Gastrocnemius medialis (tissue), 4 donors: ENCODE results near the gene PTK7. TPM values are rescaled to one million over a fixed set of nuclear protein-coding genes. Genes with fewer than 3 reads are reported as not detected.
"Not testable (repeated sequence)": the region's sequence is repeated elsewhere in the genome, so short reads cannot be mapped to it uniquely, and the experiment has no call there.

Experiments
- ATAC-seq, 2 donors: fragments of 150-250 bp; one replicate each; pipeline ENCODE4 v1.9.1; 2016
- DNase-seq, 2 donors: peaks; one replicate each; pipeline ENCODE4 v3.0.0-alpha.2; 2019
- H3K27ac ChIP-seq, 4 donors: fragments of 200-600 bp; sonication (generic); 1 replicate in 1 of 4; 2 replicates in 3 of 4; pipeline ENCODE4 v1.5.1; 2016 to 2018; ENCODE audit warnings: mild to moderate bottlenecking in 2 of 4, moderate library complexity in 1 of 4
- H3K27me3 ChIP-seq, 3 donors: fragments of 200-600 bp; sonication (generic) in 2 of 3; 1 replicate in 1 of 3; 2 replicates in 2 of 3; pipeline versions ENCODE4 v1.5.1 to v1.6.0; 2016 to 2019; ENCODE audit warnings: mild to moderate bottlenecking in 1 of 3, moderate library complexity in 1 of 3
- H3K36me3 ChIP-seq, 2 donors: fragments of 200-600 bp; sonication (generic) in 1 of 2; one replicate each; pipeline ENCODE4 v1.5.1; 2017 to 2018
- H3K4me1 ChIP-seq, 2 donors: fragments of 200-600 bp; sonication (generic) in 1 of 2; one replicate each; pipeline ENCODE4 v1.5.1; 2016 to 2017; ENCODE audit warnings: mild to moderate bottlenecking in 2 of 2
- H3K4me3 ChIP-seq, 4 donors: fragments of 200-600 bp; sonication (generic) in 3 of 4; 1 replicate in 1 of 4; 2 replicates in 3 of 4; pipeline ENCODE4 v1.5.1; 2016 to 2019; ENCODE audit warnings: mild to moderate bottlenecking in 2 of 4
- H3K9me3 ChIP-seq, 3 donors: fragments of 200-600 bp; sonication (generic) in 2 of 3; 1 replicate in 1 of 3; 2 replicates in 2 of 3; pipeline ENCODE4 v1.5.1; 2016 to 2019
- POLR2A ChIP-seq, 2 donors: fragments of 450-650 bp; IDR thresholded peaks; one replicate each; pipeline ENCODE4 v1.6.1; 2017; ENCODE audit warnings: antibody characterized with exemption in 2 of 2, mild to moderate bottlenecking in 2 of 2, moderate library complexity in 2 of 2
- in situ Hi-C, 4 donors: fragments of 200-750 bp; cut with MboI; loops; one replicate each; pipeline versions ENCODE4 v1.15.0 to v1.8.0; 2017; ENCODE audit warnings: low sequenced_read_pairs in 4 of 4
- intact Hi-C: fragments of 100-400 bp; cut with DNase I; formaldehyde crosslinking; loops from one replicate; pipeline ENCODE4 v1.15.1; 2023; ENCODE audit warnings: low total_unique reads
- total RNA-seq, 4 donors: library from RNA; depleted of rRNA; stranded (reverse); fragments of >200 nt; gene quantifications; one replicate each; pipeline versions ENCODE4 v1.1.0 to v1.2.3, GENCODE V29; 2016
- TF ChIP-seq, protein P1 (sequence below), 5 experiments: fragments of 450-650 bp in 3 of 5; fragments of 200-600 bp in 2 of 5; sonication (generic) in 2 of 5; IDR thresholded peaks in 4 of 5; conservative IDR thresholded peaks in 1 of 5; 1 replicate in 4 of 5; 2 replicates in 1 of 5; pipeline ENCODE4 v1.5.1; 2016 to 2019; ENCODE audit warnings: antibody characterized with exemption in 5 of 5, mild to moderate bottlenecking in 3 of 5, moderate library complexity in 3 of 5

Gene PTK7
- total RNA-seq, 4 donors from 2014 or later, result 0.15 to 0.64 (median 0.24) TPM

DNA sequence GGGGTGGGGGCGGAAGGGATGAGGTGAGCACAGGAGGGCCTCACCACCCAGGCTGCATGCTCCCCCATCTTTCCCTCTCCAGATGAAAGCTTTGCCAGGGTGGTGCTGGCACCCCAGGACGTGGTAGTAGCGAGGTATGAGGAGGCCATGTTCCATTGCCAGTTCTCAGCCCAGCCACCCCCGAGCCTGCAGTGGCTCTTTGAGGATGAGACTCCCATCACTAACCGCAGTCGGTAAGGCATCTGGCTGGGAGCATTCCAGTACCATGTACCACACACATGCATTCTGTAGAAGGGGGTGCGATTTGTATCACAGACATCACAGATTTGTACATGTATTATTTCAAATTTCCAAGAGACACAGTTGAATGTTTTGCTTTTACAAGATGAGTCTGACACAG lies 54.3 kb downstream of the PTK7 start:
- in situ Hi-C loops, result no loop called here
- no peaks in the 10 kb centered on the region for H3K27me3 ChIP-seq

GRCh38 chr6:43131379-43131778 lies 55.3 kb downstream of the PTK7 start:
- H3K4me1 ChIP-seq, H3K36me3 ChIP-seq, intact Hi-C loops, H3K27me3 ChIP-seq, H3K4me3 ChIP-seq, H3K27ac ChIP-seq, in situ Hi-C loops, ATAC-seq, DNase-seq, H3K9me3 ChIP-seq: not testable (repeated sequence)

More for the DNA sequence above, 54.3 kb downstream of the PTK7 start:
- no peaks in the 10 kb centered on the region for H3K4me1 ChIP-seq
- H3K36me3 ChIP-seq, result no peaks in the 10 kb centered on the region
- intact Hi-C loops, result no loop called here
- H3K9me3 ChIP-seq, result no peaks in the 10 kb centered on the region
- DNase-seq (no peak), ATAC-seq (no peak)
- no peak overlapping the region for H3K4me3 ChIP-seq
- TF ChIP-seq, protein P1, sequence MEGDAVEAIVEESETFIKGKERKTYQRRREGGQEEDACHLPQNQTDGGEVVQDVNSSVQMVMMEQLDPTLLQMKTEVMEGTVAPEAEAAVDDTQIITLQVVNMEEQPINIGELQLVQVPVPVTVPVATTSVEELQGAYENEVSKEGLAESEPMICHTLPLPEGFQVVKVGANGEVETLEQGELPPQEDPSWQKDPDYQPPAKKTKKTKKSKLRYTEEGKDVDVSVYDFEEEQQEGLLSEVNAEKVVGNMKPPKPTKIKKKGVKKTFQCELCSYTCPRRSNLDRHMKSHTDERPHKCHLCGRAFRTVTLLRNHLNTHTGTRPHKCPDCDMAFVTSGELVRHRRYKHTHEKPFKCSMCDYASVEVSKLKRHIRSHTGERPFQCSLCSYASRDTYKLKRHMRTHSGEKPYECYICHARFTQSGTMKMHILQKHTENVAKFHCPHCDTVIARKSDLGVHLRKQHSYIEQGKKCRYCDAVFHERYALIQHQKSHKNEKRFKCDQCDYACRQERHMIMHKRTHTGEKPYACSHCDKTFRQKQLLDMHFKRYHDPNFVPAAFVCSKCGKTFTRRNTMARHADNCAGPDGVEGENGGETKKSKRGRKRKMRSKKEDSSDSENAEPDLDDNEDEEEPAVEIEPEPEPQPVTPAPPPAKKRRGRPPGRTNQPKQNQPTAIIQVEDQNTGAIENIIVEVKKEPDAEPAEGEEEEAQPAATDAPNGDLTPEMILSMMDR (IDR thresholded peaks at IDR 0.05 in 4 of 5, conservative IDR thresholded peaks at IDR 0.05 in 1 of 5), result no peak
- TF ChIP-seq POLR2A (IDR thresholded peaks at IDR 0.05), result no peak
- H3K27ac ChIP-seq, result no peak overlapping the region

- Histone ChIP-seq H3K36me3 (no peaks in the 10 kb centered on the region), H3K27ac (no peak overlapping the region), H3K4me1 (peaks cover 2 to 4% of the 10 kb centered on the region in 2 donors), H3K9me3 (no peaks in the 10 kb centered on the region), H3K4me3 (no peak overlapping the region), H3K27me3 (no peaks in the 10 kb centered on the region)
- DNase-seq, result no peak
- intact Hi-C loops, result no loop called here
- TF ChIP-seq, protein P1 (IDR thresholded peaks at IDR 0.05 in 4 of 5, conservative IDR thresholded peaks at IDR 0.05 in 1 of 5), result no peak
- no peak for TF ChIP-seq POLR2A (IDR thresholded peaks at IDR 0.05)
- in situ Hi-C loops, result no loop called here
- no peak for ATAC-seq
These were observed 62.2 kb downstream of the PTK7 start for GRCh38 chr6:43138267-43138666.

DNA sequence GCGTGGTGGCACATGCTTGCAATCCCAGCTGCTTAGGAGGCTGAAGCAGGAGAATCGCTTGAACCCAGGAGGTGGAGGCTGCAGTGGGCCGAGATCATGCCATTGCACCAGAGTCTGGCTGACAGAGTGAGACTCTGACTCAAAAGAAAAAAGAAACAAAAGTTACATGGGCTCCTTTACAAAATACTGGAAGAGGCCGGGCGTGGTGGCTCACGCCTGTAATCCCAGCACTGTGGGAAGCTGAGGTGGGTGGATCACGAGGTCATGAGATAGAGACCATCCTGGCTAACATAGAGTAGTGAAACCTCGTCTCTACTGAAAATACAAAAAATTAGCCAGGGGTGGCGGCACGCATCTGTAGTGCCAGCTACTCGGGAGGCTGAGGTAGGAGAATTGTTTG lies 63.9 kb downstream of the PTK7 start:
- H3K27me3 ChIP-seq, H3K4me1 ChIP-seq, H3K36me3 ChIP-seq, ATAC-seq, H3K9me3 ChIP-seq, H3K4me3 ChIP-seq, DNase-seq, intact Hi-C loops, H3K27ac ChIP-seq: not testable (repeated sequence)
- in situ Hi-C loops, result loop anchor here (5.0 to 10.0 kb wide), 2 partner anchors 235 to 238 kb away; no protein-coding TSS in a partner anchor

DNA sequence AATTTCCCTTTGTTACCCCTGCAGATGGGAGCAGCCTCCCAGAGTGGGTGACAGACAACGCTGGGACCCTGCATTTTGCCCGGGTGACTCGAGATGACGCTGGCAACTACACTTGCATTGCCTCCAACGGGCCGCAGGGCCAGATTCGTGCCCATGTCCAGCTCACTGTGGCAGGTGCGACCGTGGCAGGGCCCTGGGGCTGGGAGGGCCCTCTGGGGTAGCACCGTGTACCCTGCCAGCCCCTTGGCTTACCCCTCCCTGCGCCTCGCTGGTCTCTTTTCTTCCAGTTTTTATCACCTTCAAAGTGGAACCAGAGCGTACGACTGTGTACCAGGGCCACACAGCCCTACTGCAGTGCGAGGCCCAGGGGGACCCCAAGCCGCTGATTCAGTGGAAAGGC lies 65.5 kb downstream of the PTK7 start:
- Histone ChIP-seq H3K4me1 (peaks cover 10 to 11% of the 10 kb centered on the region in 2 donors), H3K27me3 (no peaks in the 10 kb centered on the region), H3K9me3 (no peaks in the 10 kb centered on the region), H3K27ac (no peak overlapping the region), H3K4me3 (no peak overlapping the region), H3K36me3 (no peaks in the 10 kb centered on the region)
- in situ Hi-C loops, result loop anchor here (5.0 to 10.0 kb wide), 2 partner anchors 237 to 239 kb away; no protein-coding TSS in a partner anchor
- TF ChIP-seq, protein P1 (IDR thresholded peaks at IDR 0.05 in 4 of 5, conservative IDR thresholded peaks at IDR 0.05 in 1 of 5), result no peak
- no peak for TF ChIP-seq POLR2A (IDR thresholded peaks at IDR 0.05)
- intact Hi-C loops, result loop anchor here (2.0 kb wide), 1 partner anchor 133 kb away; no protein-coding TSS in a partner anchor
- ATAC-seq (no peak), DNase-seq (no peak)

GRCh38 chr6:43142101-43142500 lies 66.0 kb downstream of the PTK7 start:
- Histone ChIP-seq H3K4me1 (peaks cover 15% of the 10 kb centered on the region in 2 donors), H3K27ac (no peak overlapping the region), H3K36me3 (no peaks in the 10 kb centered on the region), H3K4me3 (no peak overlapping the region), H3K27me3 (no peaks in the 10 kb centered on the region), H3K9me3 (no peaks in the 10 kb centered on the region)
- no peak for ATAC-seq
- TF ChIP-seq, protein P1 (IDR thresholded peaks at IDR 0.05 in 4 of 5, conservative IDR thresholded peaks at IDR 0.05 in 1 of 5), result no peak
- TF ChIP-seq POLR2A (IDR thresholded peaks at IDR 0.05), result no peak
- intact Hi-C loops, result loop anchor here (2.0 kb wide), 1 partner anchor 133 kb away; no protein-coding TSS in a partner anchor
- in situ Hi-C loops, result loop anchor here (5.0 to 10.0 kb wide), 2 partner anchors 237 to 240 kb away; no protein-coding TSS in a partner anchor
- DNase-seq, result no peak
